OCI-M2 (cell line): ENCODE measurements around the gene MRPS5.
"Not testable (repeated sequence)": the region's sequence is repeated elsewhere in the genome, so short reads cannot be mapped to it uniquely, and the experiment has no call there.

Experiments
- DNase-seq: peaks from one replicate; lab custom pipeline; 2025; ENCODE audit not compliant: unreplicated experiment; lab: John Stamatoyannopoulos, UW

MRPS5 gene

DNA sequence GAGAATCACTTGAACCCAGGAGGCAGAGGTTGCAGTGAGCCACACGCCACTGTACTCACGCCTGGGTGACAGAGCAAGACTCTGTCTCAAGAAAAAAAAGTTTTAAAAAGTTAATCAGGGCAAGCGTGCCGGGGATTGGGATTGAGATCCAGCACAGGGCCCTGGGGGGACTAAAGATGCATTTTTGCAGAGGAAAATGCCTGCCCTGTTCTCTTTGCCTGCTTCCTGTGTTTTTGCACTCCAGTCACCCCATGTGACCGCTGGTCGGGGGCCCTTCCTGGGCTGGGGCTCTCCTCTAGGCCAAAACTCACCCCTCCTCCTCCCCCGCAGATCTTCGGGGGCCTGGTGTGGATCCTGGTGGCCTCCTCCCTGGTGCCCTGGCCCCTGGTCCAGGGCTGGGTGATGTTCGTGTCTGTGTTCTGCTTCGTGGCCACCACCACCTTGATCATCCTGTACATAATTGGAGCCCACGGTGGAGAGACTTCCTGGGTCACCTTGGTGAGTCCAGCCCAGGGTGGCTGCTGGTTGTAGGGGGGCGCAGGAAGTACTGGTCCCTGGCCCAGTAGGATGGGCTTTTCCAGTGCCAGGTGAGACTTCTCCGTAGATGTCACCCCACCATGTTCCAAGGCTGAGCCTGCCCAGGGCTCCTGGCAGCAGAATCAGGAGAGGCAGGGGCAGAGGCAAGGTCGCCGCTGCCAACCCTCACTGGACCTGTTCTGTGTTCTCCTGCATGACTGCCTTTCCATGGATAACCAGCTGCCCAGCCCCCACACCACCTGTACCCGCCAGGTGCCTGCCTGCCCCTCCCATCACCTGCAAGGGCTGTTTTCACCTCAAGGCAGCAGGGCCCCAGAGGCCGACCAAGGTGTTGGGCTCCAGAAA lies 73.7 kb downstream of the MRPS5 start:
- DNase-seq: no peak

GRCh38 chr2:95046371-95047112 lies 75.1 kb downstream of the MRPS5 start:
- no peak for DNase-seq

DNA sequence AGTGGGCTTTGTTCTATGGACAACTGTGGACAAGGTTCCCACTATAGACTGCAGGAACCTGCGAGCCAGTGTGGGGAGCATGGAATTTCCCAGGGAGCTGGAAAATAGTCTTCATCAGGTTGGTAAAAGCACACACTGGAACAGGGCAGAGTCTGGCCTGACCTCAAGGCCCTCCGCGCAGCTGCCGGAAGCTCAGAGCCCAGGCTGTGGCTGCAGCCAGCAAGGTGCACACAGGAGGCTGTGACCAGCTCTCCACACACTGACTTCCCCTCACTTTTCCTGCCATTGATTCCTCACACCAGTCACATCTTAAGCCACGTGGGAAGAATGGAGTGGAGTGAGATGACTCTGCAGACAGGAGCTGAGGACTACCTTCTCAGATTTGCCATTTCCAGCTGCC lies 77.0 kb downstream of the MRPS5 start:
- no peak for DNase-seq

DNA sequence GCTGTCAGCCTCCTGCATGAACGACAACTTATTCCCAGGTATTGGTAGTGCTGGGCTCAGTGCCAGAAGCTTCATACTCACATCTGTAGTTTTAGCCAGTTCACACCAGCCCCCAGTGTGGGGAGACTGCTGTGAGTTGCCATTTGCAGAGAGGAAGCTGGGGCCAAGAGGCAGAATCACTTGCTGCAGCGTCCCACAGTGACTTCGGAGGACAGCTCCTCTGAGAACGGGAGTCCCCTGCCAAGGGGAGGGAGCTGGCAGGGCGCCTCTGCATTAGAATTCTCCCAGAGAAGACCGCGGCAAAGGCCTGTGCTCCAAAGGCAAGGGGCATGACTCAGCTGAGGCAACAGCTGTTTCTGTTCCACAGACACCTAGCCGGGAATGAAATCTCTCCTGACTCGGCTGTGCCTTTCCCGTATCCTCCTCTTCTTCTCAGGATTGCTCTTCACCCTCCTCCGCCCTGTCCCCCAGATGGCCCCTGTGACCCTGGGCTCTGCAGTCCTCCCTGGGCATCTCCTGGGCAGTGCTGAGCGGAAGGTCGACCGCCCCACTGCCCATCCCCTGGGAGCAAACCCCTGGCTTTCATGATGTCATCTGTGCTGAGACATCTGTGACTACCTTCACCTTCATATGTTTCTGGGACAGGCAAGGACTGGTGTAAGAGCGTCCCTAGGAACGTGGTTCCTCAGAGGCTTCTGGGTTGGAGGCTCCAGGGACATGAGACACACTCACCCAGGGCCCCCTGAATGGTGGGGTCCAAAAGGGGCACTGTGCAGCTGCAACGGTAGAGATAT lies 78.1 kb downstream of the MRPS5 start:
- DNase-seq: no peak

- DNase-seq: no peak
Measured at GRCh38 chr2:95042472-95043271, 78.9 kb downstream of the MRPS5 start.

DNA sequence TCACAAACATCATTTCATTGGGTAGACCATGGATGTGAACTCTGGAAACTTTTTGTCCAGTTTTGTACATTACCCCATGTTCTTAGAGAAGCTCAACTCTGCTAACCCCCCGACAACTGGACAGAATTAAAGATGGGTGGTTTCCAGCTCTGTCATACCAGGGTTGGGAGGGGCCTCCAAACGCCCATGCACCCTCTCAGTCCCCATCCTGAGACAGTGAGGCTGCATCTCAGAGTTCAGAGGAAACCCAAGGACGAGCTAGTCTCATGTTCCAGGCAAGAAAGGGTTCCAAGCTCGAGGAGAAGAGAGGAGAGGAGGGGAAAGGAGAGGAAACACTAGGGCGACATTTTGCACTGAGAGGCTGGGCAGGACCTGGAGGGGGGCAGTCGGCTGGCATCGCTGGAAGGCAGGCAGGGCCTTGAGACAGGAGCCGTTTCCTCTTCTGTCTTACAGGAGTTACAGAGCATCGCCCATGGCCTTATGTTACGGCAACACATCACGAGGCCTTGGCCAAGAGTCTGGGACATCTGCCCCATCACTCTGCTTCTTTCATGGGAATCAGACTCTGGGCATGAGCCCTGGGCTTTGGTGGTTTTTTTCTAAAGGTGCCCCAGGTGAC lies 79.7 kb downstream of the MRPS5 start:
- DNase-seq: no peak

DNA sequence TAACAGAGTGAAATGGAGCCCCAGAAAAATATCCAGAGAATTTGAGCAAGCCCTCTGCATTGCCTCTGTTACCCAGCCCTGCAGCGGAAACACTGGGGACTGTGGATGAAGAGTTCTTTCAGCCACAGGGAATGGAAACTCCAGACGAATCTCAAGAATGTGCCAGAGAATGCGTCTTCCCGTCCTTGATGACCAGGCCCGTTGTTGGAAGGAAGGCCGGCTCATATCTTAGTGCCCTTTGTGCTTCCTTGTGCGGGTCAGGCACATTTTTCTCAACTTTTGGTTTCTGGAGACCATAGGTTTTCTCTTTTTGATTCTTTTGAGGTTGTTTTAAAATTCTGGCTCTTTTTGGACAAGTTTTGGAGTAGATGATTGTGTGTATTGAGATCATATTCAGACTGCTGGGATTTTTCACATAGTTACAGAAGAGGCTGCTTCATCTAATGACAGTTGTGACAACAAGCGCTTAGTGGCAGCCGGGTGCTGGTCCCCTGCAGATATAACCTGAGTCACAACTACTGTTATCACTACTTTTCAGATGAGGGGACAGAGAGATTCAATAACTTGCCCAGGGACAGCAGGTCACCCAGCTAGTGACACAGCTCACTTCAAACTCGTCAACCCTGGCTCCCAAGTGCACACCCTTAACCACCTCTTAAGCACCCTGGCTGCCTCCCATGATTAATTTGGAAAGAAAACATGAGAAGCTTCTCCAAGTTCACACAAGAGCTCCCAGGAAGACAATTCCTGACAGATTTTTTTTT lies 80.4 kb downstream of the MRPS5 start:
- DNase-seq: no peak

DNA sequence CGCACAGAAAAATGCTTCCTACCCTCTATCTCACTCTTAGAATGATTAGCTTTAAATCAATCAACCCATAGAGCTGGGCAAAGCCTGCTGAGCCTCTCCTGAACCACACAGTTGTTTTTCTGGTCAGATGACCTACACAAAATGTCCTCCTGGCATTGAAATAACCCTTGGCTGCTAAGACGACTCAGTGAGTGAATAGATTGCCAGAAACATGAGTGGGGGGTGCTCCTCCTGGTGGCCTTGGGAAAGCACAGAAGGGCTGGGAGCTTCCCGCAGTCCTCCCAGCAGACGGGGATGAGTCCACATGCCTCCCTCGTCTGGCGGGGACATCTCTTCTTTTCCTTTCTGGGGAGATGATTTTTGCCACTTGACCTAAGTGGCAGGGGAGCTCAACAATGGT lies 81.2 kb downstream of the MRPS5 start:
- no peak for DNase-seq

- no peak for DNase-seq
Measured at GRCh38 chr2:95039978-95040377, 81.6 kb downstream of the MRPS5 start.

GRCh38 chr2:95039363-95039762 lies 82.2 kb downstream of the MRPS5 start:
- DNase-seq: no peak

GRCh38 chr2:95038635-95039298 lies 82.8 kb downstream of the MRPS5 start:
- no peak for DNase-seq

DNA sequence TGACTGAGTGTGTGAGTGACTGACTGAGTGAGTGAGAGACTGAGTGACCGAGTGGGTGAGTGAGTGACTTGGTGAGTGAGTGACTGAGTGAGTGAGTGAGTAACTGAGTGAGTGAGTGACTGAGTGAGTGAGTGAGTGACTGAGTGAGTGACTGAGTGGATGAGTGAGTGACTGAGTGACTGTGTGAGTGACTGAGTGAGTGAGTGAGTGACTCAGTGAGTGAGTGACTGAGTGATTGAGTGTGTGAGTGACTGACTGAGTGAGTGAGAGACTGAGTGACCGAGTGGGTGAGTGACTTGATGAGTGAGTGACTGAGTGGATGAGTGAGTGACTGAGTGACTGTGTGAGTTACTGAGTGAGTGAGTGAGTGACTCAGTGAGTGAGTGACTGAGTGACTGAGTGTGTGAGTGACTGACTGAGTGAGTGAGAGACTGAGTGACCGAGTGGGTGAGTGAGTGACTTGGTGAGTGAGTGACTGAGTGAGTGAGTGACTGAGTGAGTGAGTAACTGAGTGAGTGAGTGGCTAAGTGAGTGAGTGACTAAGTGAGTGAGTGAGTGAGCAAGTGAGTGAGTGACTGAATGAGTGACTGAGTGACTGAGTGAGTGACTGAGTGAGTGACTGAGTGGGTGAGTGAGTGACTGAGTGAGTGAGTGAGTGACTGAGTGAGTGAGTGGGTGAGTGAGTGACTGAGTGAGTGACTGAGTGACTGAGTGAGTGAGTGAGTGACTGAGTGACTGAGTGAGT lies 83.6 kb downstream of the MRPS5 start:
- not testable (repeated sequence) for DNase-seq

- no peak for DNase-seq
Measured at GRCh38 chr2:95037384-95037839, 84.2 kb downstream of the MRPS5 start.

- no peak for DNase-seq
Measured at GRCh38 chr2:95036596-95037383, 84.8 kb downstream of the MRPS5 start.
